Suppressor macrophage treated with lipopolysaccharide for 4 hours (primary cell): ENCODE data around the gene C2CD4A.
"Not testable (repeated sequence)": the region's sequence is repeated elsewhere in the genome, so short reads cannot be mapped to it uniquely, and the experiment has no call there.

Source experiments
- DNase-seq: peaks from one replicate; pipeline ENCODE4 v3.0.0-alpha.2; 2020

C2CD4A gene, protein sequence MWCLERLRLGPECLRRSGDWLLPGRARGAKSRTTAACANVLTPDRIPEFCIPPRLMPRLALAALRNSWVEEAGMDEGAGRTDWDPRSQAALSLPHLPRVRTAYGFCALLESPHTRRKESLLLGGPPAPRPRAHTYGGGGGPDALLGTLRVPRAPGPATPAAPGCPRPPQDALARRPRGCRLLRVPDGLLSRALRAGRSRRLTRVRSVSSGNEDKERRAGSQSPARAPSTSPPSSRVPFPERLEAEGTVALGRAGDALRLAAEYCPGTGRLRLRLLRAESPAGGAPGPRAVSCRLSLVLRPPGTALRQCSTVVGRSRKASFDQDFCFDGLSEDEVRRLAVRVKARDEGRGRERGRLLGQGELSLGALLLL

DNA sequence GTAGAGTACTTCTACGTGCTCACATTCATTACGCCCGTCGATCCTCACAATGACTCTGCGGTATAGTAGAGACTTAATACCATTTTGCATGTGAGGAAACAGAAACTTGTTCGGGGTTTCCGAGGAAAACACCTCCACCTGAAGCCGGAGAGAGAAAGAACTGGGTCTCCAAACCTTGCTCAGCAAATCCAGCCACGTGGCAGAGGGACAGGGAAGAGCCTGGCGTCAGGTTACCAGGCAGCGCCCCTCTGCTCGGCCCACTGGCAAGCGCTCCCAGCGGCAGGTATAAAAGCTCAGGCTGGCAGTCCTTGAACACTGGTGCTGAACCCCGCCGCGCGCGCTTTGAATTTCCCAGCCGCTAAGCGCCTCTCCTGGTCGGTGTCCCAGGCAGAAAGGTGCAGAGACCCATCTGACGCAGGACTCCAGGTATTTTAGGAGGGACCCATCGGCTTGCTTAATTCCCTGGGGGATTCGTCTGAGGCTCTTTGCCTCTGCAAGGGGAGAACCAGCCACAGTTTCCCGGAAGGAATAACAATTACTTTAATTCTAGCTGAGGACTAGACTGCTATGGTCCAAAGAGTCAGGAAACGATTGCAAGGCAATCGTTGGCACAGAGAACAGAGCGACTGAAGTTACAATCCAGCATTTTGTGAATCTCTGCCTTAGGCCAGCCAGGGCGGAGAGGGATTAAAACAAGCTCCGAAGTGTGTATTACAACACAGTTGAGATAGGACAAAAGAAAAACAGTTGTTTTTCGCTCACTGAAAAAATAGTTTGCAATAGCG is at the start of gene C2CD4A:
Gene C2CD4A (plus strand): TSS at position 315 of the 785 bp plus-strand sequence. CDS start 637 bp downstream, outside the sequence.
- peak; percentile 19 for DNase-seq

- DNase-seq, result no peak
Measured at GRCh38 chr15:62020576-62021160, 46.1 kb upstream of the C2CD4A start.

GRCh38 chr15:62021991-62022600 is 44.7 kb upstream of the C2CD4A start:
- DNase-seq, result peak; percentile 29

GRCh38 chr15:62026487-62027262 is 40.1 kb upstream of the C2CD4A start:
- peak; percentile 49 for DNase-seq

DNA sequence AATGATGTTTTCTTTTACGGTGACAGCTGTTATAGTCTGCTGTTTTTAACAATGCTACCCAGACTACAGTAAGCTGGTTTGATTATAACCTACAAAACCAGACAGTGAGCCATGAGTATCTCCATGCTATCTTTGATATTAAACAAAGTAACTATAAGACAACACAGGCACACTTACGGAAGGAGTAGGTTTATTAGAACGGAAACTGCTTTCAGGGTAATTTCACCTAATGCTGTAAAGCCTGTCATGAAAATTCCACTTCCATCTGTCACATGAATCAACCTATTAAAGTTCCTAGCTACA is 39.6 kb upstream of the C2CD4A start:
- DNase-seq, result no peak

DNA sequence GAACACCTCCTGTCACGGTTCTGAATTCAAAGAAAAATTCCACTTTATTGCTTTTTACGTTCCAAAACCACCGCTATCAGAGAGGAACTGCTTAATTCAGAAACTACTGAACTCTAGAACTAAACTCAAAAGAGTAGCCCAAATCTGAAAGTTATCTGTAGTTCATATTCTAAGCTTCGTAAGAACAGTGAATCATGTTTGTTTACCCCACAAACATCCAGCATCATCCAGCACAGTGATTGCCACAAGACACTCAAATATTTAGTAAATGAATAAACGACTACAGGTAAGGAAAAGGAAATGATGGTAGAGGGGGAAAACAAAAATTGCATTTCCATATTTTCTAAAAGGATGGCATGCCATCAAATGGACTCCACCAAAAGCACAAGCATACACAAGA is 38.9 kb upstream of the C2CD4A start:
- no peak for DNase-seq

DNA sequence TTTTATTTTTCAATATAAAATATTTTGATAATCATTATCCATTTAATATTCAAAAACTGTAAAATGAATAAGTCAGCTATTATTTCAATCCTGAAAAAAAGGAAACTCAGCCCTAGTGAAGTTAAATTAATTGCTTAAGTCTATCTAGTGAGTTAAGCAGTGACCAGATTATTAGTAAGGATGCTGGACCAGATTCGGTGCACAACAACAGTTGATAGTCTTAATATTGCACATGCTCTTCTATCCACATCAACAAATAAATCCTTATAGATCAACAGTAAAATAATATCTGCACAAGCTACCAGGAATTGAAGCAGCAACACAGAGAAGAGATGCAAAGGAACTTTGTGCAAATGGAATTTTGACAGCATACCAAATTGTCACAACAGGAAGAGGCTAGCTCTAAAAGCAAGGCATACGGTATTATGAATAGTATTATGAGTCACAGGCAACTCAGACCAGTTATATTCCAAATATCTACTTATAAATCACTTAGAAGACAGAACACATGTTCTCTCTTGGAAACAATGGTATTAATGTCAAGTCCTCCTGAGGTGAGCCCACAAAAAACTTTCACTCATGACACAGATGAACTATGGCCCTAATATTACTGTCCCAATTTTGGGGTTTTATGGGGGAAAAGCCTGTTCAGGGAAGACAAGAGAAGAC is 31.4 kb upstream of the C2CD4A start:
- DNase-seq, result no peak

GRCh38 chr15:62046078-62046743 is 20.6 kb upstream of the C2CD4A start:
- peak; percentile 60 for DNase-seq

DNA sequence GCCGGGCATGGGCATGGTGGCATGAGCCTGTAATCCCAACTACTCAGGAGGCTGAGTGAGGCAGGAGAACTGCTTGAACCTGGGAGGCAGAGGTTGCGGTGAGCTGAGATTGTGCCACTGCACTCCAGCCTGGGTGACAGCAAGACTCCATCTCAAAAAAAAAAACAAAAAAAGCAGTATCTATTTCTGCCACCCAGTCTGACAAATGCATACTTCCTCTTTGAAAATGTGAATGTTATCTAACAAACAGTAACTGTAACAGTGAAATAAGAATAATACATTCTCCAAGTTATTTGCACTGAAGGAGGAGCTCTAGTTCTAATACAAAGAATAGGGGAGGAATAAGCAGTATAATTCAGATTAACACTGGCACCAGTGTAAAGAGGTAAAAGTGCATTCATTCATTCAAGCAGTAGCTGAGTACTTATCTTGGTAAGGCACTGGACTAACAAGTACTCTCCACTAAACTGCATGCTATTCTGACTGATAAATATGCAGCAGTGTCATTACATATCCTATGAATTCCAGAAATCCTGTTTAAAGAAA is 19.4 kb upstream of the C2CD4A start:
- no peak for DNase-seq

- not testable (repeated sequence) for DNase-seq
Measured at GRCh38 chr15:62048254-62048653, 18.5 kb upstream of the C2CD4A start.

GRCh38 chr15:62050115-62050514 is 16.7 kb upstream of the C2CD4A start:
- DNase-seq, result no peak

DNA sequence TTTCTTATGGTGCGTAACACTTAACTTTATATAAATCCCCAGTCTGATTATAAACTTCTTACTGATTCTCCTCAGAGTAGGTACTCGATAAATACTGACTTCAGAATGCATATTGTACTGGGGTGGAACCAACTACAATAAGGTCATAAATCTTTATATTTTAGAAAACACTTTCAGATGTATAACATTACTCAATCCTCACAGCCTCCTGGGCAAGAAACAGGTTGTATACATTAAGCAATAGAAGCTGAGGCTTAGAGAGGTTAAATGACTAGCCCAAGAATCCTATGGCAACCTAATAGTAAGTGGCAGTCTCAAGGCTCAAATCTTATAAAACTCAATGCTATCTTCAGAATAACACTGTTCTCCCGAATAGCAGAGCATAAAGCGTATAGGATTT is 15.6 kb upstream of the C2CD4A start:
- no peak for DNase-seq

GRCh38 chr15:62052713-62053112 is 14.1 kb upstream of the C2CD4A start:
- DNase-seq, result peak; percentile 48

- DNase-seq, result no peak
Measured at GRCh38 chr15:62053439-62054085, 13.2 kb upstream of the C2CD4A start.

DNA sequence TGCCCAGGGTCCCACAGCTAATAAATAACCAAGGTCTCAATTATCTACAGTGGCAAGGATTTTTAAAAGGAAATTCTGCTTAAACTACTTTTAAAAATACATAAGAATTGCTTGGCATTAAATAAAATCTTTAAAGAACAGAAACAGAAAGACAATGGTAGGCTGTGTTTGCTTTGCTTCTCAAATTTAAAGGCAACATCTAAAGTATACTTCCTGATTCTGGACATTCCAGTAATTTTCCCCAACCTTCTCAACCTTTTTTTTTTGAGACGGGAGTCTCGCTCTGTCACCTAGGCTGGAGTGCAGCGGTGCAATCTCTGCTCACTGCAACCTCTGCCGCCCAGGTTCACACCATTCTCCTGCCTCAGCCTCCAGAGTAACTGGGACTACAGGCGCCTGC is 11.8 kb upstream of the C2CD4A start:
- no peak for DNase-seq

GRCh38 chr15:62057341-62057980 is 9.3 kb upstream of the C2CD4A start:
- DNase-seq, result no peak

- DNase-seq, result no peak
Measured at GRCh38 chr15:62058327-62059028, 8.3 kb upstream of the C2CD4A start.

GRCh38 chr15:62059108-62059815 is 7.5 kb upstream of the C2CD4A start:
- peak; percentile 26 for DNase-seq

- peak; percentile 93 for DNase-seq
Measured at GRCh38 chr15:62059816-62060112, 7.0 kb upstream of the C2CD4A start.
